HG03432 (cell line): Measurements from ENCODE around the gene GRAMD1A.
"Not testable (repeated sequence)": the region's sequence is repeated elsewhere in the genome, so short reads cannot be mapped to it uniquely, and the experiment has no call there.

Experiments
- ATAC-seq: cut with Tn5 transposase; IDR thresholded peaks from one replicate; pipeline ENCODE4 v1.9.1; 2021; ENCODE audit warnings: mild to moderate bottlenecking, moderate library complexity; ENCODE audit not compliant: unreplicated experiment

Gene GRAMD1A

DNA sequence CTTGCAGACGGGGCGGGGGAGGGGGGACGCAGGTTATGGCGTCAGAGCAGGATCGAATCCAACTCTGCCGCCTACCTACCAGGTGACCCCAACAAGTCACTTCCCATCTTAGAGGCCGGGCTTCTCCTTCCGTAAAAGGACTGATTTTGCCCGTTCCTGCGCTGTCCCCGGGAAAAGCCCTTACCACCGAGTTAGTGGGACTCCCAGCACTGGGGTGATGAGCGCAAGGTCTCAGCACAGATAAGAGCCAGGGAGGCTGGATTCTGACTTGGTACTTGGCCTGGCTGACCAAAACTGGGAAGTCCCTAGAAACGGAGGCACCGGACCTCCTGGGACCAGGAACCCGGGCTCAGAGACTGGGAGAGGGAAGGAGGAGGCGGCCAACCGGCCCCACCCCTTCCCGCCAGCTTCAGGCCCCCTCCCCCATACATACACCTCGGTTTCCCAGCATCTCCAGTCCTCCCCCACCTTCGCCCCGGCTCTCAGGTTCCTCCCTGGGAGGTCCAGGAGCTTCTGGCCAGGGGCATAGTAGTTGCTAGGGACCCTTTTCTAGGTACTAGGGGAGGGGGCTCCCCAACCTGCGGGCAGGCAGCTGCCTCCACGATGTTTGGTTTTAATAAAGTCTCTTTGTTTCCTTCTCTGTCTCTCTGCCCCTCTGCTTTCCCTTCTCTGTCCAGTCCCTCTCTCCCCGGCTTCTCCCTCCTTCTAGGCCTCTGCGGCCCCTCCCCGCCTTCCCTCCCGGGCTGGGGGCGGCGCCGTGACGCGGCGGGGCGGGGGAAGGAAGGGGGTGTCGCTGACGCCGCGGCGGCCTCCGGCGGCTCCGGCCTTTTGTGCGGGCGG is at the start of gene GRAMD1A:
Gene GRAMD1A (plus strand): TSS at position 826 of the 840 bp plus-strand sequence. CDS start 156 bp downstream, outside the sequence.
- peak; percentile 64 for ATAC-seq

- ATAC-seq, result no peak
Observed at GRCh38 chr19:34953092-34953491, 47.0 kb upstream of the GRAMD1A start.

GRCh38 chr19:34957830-34958751 is 42.0 kb upstream of the GRAMD1A start:
- no peak for ATAC-seq

DNA sequence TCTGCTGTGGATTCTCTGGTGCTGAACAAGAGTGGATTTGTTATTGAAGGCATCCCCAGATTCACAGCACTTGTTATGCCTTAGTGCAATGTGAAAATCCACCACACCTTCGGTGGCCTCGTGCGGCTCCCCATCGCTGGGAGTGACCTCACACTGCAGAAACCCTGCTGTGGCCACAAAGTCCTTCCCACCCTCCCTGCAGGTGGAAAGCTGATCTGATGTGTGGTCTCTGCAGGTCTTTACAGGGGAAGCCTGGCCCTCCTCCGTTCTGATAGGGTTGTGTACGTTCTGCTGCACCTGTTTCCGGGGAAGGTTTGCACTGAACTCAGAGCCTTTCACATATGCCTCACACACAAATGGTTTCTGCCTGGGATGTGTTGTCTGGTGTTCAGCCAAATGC is 41.1 kb upstream of the GRAMD1A start:
- no peak for ATAC-seq

DNA sequence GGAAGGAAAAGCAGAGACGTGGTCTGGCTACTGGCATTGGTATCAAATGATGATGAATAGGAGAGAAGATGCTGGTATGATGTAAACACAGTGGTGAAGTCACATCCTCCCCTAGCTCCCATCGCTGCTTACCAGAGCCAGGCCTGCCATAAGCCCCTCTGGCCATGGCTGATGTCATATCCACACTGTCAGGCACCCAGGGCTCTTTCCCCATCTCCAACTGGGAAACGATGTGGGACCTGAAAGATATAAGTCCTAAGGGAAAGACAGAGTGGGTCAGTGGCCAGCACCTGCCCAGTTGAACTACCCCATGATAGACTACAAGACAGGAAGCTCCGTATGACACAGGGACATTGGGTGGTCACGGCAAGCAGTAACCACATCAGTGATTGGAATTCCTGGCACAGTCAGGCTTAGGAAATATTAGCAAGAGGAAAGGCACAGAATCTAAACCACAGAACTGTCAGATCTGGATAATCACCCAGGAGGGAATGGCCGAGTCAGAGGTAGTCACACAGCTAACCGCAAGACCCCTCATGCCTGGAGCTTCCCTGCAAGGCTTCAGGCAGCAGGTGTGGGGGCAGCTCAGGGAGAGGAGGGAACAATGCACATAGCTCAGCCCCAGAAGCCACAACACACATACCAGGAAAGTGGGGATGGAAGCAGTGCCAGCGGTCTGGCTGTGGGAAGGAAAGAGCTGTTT is 39.9 kb upstream of the GRAMD1A start:
- ATAC-seq, result no peak

DNA sequence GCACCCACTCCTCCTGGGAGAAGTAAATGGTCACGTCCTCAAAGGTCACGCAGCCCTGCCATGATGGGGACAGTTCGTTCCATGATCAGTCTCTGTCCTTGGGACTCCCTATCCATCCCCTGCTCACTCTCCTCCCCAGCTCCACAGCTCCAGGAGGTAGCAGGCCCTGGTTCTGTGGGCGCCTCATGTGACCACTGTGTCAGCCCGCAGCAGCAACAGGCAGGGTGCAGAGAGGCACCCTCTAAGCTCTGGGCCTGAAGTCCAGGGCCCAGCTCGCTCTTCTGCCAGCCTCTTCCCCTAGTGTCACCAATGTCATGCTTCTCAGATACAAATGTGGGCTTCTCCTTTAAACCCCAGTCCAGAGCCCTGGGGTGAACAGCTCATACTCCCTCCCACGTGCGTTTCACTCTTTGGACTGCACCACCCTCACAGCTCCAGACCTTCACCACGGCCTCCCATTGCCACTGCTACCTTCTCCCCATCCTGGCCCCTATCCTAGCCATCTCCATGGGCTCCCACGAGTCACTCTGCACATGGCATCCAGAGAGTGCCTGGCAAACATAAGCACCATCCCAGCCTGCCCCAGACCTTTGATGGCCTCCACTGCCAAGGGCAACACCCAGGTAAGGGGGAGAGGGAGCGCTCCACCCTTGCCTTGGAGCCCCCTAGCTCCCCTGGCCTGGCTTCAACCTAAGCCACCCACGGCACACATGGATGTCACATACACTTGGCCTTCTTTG is 39.0 kb upstream of the GRAMD1A start:
- ATAC-seq, result no peak

DNA sequence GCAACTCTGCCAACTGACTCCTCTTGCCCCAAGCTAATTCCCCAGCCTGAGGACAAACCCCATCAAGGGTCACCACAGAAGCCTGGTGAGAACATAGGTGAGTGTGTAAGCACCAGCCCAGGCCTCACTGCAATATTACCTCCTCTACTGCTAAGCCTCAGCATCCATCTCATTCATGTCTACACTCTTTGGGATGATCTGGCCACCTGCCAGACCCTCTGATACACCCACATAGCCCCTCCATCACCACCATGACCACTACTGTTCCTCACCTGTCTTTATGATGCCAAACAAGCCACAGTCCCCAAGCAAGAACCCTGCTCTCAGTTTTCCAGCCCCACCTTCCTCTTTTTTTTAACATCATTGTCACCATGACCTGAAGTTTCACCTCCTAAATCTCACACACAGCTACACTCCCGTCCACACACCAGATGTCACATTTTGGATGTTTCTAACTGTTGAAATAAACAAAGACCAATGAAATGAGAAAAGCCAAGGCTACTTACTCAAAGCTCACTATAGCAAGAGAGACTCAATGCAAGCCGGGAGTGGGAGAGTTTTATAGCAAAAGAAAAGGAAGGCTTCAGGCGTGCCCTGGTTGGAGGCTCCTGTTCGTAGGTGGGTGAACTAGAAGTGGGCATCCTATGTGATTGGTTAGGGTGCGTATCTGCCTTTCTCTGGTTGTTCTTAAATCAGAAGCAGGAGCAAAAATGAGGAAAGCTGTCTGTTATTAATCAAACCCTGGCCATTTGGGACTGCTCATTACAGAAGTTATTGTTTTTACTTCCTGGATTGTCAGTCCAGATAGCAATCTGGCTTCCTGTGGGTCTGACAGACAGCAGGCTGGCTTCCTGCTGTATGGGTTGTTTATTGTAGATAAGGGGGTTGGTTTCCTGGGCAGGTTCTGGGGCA is 38.1 kb upstream of the GRAMD1A start:
- ATAC-seq, result no peak

GRCh38 chr19:34962687-34963572 is 37.2 kb upstream of the GRAMD1A start:
- no peak for ATAC-seq

- ATAC-seq, result peak; percentile 77
Observed at GRCh38 chr19:34963573-34964406, 36.3 kb upstream of the GRAMD1A start, which contains the start of gene ZNF792. TSS of gene ZNF792 (minus strand) at chr19:34964229. CDS start at chr19:34963662, 567 bp downstream.

GRCh38 chr19:34964598-34964997 is 35.5 kb upstream of the GRAMD1A start:
- ATAC-seq, result no peak

- ATAC-seq, result not testable (repeated sequence)
Observed at GRCh38 chr19:34965505-34965904, 34.6 kb upstream of the GRAMD1A start.

DNA sequence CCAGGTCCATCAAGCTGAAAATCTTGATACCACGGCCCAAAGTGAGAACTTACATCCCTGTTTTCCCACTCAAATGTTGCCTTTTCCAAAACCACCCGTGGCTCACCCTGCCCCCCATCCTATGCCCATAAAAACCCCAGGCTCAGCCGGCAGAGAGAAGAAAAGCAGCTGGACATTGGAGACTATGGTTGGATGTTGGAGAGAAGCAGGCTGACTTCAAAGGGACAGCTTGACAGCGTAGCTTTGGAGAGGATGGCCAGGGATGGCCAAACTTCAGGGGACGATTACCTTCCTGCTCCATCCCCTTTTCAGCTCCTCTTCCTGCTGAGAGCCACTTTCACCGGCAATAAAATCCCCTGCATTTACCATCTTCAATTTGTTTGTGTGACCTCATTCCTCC is 32.6 kb upstream of the GRAMD1A start:
- ATAC-seq, result no peak

DNA sequence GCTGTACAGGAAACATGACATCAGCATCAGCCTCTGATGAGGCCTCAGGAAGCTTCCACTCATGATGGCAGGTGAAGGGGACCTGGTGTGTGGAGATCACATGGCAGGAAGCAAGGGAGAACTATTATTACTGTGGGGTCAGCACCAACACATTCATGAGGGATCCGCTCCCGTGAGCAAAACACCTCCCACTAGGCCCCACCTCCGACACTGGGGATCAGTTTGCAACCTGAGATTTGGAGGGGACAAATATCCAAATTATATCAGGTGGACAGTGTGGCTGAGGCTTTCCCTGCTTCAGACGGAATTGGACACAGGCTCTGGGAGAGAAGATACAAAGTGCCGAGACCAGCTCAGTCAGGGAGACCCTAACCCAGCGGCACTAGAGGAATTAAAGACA is 30.4 kb upstream of the GRAMD1A start:
- no peak for ATAC-seq

GRCh38 chr19:34970185-34970780 is 29.8 kb upstream of the GRAMD1A start:
- ATAC-seq, result not testable (repeated sequence)

- ATAC-seq, result no peak
Observed at GRCh38 chr19:34972163-34972705, 27.9 kb upstream of the GRAMD1A start.

DNA sequence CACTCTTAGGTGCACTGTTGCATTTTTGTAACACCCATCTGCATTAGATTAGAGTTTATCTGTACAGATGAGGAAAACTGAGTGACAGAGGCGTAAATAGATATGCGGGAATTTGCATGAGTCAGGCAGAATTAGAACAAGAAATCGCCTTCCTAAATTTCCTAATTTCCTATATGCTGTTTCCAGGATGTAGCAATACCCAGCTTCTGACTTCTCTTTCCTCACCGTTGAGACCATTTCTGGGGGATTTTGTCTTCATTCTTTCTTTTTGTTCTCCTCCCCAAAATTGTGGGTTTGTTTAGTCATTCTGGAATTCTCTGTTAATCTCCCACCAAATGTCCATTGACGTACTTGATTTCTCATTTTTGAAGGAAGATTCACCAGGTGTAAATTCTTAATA is 25.5 kb upstream of the GRAMD1A start:
- ATAC-seq, result no peak

- ATAC-seq, result no peak
Observed at GRCh38 chr19:34975056-34975455, 25.1 kb upstream of the GRAMD1A start.
